ENCODE results near the gene PHACTR4. TPM values are rescaled to one million over a fixed set of nuclear protein-coding genes. Genes with fewer than 3 reads are reported as not detected.

Gene PHACTR4
- total and polyA plus RNA-seq, 10 of the 15 experiments (the other 5 are each of a cell fraction or from before 2014, with no cell fraction given), result 8.9 to 34.2 (median 12.5) TPM

- no peak overlapping the region for H3K27ac ChIP-seq (ENCODE audit: control insufficient read depth, insufficient read depth)
- no peaks in the 10 kb centered on the region for H4K20me1 ChIP-seq (ENCODE audit: control insufficient read depth, insufficient read depth)
- H3K27me3 ChIP-seq (replicated peaks in 1 of 2; ENCODE audit: control insufficient read depth in 2 of 2, insufficient read depth in 2 of 2, low read length in 1 of 2), result no peaks in the 10 kb centered on the region
- intact Hi-C loops (cut with micrococcal nuclease; ENCODE audit: unreplicated experiment), result no loop called here
- POLR2A ChIA-PET, result interaction anchor here (1.6 kb wide), 1 partner anchor 28 kb away, joined by 4 read pairs; no protein-coding TSS in a partner anchor
- in situ Hi-C loops (cut with MboI), result no loop called here
- no peaks in the 10 kb centered on the region for H3K4me1 ChIP-seq (ENCODE audit: control insufficient read depth, insufficient read depth, low read length)
- H3K4me3 ChIP-seq, result no peak overlapping the region
- CTCF ChIA-PET, result interaction anchor here (0.5 to 1.5 kb wide), 4 partner anchors 32 to 200 kb away, joined by 3 to 7 read pairs (median 4); no protein-coding TSS in a partner anchor
- FAIRE-seq (no peak), ATAC-seq (no peak), DNase-seq (ENCODE audit: low read depth, low spot score) (no peak)
- no peaks in the 10 kb centered on the region; the same call in 1 of the 2 replicates for H3K79me2 ChIP-seq (ENCODE audit: control insufficient read depth, insufficient read depth, low read length)
- 0 out of 2 replicates have a peak, but pooled peaks have one; percentile 20 for TF ChIP-seq MLLT1 (IDR thresholded peaks at IDR 0.05)
- TF ChIP-seq BMI1 (IDR thresholded peaks at IDR 0.05; ENCODE audit: borderline replicate concordance), result no peak
- TF ChIP-seq GABPA (IDR thresholded peaks at IDR 0.05; ENCODE audit: low read depth), result no peak
- H3K4me2 ChIP-seq (ENCODE audit: control insufficient read depth, insufficient read depth), result no peak overlapping the region
- WGBS (ENCODE audit: insufficient coverage, insufficient replicate concordance, low lambda C conversion rate, missing lambda C conversion rate), result 100% methylated on average over 1 of the region's 1 CpG
- no peak overlapping the region for H2AFZ ChIP-seq (ENCODE audit: control insufficient read depth, low read depth, low read length)
- RAD21 ChIA-PET (ENCODE audit: unreplicated experiment), result interaction anchor here (1.0 to 1.4 kb wide), 2 partner anchors 42 to 201 kb away, joined by 4 to 6 read pairs; no protein-coding TSS in a partner anchor
- no peaks in the 10 kb centered on the region for H3K36me3 ChIP-seq (ENCODE audit: control insufficient read depth in 2 of 2, insufficient read depth in 2 of 2, low read length in 1 of 2)
- no peaks in the 10 kb centered on the region for H3K9me3 ChIP-seq (replicated peaks; ENCODE audit: control insufficient read depth, insufficient read depth, low read length)
- SMC1A ChIA-PET (ENCODE audit: uncharacterized antibody, unreplicated experiment), result interaction anchor here (0.6 to 1.4 kb wide), 6 partner anchors 9 to 80 kb away, joined by 3 to 6 read pairs (median 3); no protein-coding TSS in a partner anchor
- BruUV-seq (replicated peaks), result no TSS peak
- no peak overlapping the region for H3K9ac ChIP-seq (ENCODE audit: control insufficient read depth, insufficient read depth, low read length)
Observed at GRCh38 chr1:28401760-28402159, 32.2 kb downstream of the PHACTR4 start.

GRCh38 chr1:28409090-28409489, 39.5 kb downstream of the PHACTR4 start:
- Histone ChIP-seq H3K79me2 (ENCODE audit: control insufficient read depth, insufficient read depth, low read length) (no peaks in the 10 kb centered on the region; the same call in 1 of the 2 replicates), H3K27ac (ENCODE audit: control insufficient read depth, insufficient read depth) (no peak overlapping the region), H2AFZ (ENCODE audit: control insufficient read depth, low read depth, low read length) (no peak overlapping the region), H4K20me1 (ENCODE audit: control insufficient read depth, insufficient read depth) (no peaks in the 10 kb centered on the region), H3K4me2 (ENCODE audit: control insufficient read depth, insufficient read depth) (no peak overlapping the region), H3K4me1 (ENCODE audit: control insufficient read depth, insufficient read depth, low read length) (no peaks in the 10 kb centered on the region), H3K36me3 (ENCODE audit: control insufficient read depth in 2 of 2, insufficient read depth in 2 of 2, low read length in 1 of 2) (peaks cover 0 to 6% of the 10 kb centered on the region in 2 experiments; a peak in 2 of 4 replicates), H3K27me3 (replicated peaks in 1 of 2; ENCODE audit: control insufficient read depth in 2 of 2, insufficient read depth in 2 of 2, low read length in 1 of 2) (no peaks in the 10 kb centered on the region), H3K9me3 (replicated peaks; ENCODE audit: control insufficient read depth, insufficient read depth, low read length) (no peaks in the 10 kb centered on the region), H3K9ac (ENCODE audit: control insufficient read depth, insufficient read depth, low read length) (no peak overlapping the region), H3K4me3 (no peak overlapping the region)
- WGBS (ENCODE audit: insufficient coverage, insufficient replicate concordance, low lambda C conversion rate, missing lambda C conversion rate), result 100% methylated on average over 1 of the region's 1 CpG
- ATAC-seq, result no peak
- BruUV-seq (replicated peaks), result no TSS peak
- intact Hi-C loops (cut with micrococcal nuclease; ENCODE audit: unreplicated experiment) (loop anchor here (2.0 kb wide), 1 partner anchor 194 kb away; no protein-coding TSS in a partner anchor), in situ Hi-C loops (cut with MboI) (loop anchor here (5.0 kb wide), 1 partner anchor 193 kb away; no protein-coding TSS in a partner anchor)
- CTCF ChIA-PET, result interaction anchor here (0.7 to 9.5 kb wide), 22 partner anchors 9 to 788 kb away, joined by 3 to 102 read pairs (median 4); no protein-coding TSS in a partner anchor
- POLR2A ChIA-PET, result interaction anchor here (0.8 to 1.5 kb wide), 3 partner anchors 27 to 259 kb away, joined by 3 to 5 read pairs (median 3); partner anchors contain the start of gene GMEB1
- no peak for DNase-seq (ENCODE audit: low read depth, low spot score)
- no peak for FAIRE-seq
- RAD21 ChIA-PET (ENCODE audit: unreplicated experiment), result interaction anchor here (0.7 to 3.8 kb wide), 9 partner anchors 49 to 467 kb away, joined by 3 to 34 read pairs (median 6); partner anchors contain the start of gene TRNAU1AP
- SMC1A ChIA-PET (ENCODE audit: uncharacterized antibody, unreplicated experiment), result interaction anchor here (0.9 to 8.2 kb wide), 11 partner anchors 8 to 468 kb away, joined by 3 to 66 read pairs (median 3); no protein-coding TSS in a partner anchor
- TF ChIP-seq USF2 (IDR thresholded peaks at IDR 0.05; ENCODE audit: borderline replicate concordance, low read depth, low read length), result no peak
- no peak for TF ChIP-seq POLR2AphosphoS5 (IDR thresholded peaks at IDR 0.05; ENCODE audit: low read length)
- no peak for TF ChIP-seq PAX8 (IDR thresholded peaks at IDR 0.05)
- no peak for TF ChIP-seq BCL11A (IDR thresholded peaks at IDR 0.05; ENCODE audit: low read depth, low read length)
- TF ChIP-seq RAD21 (IDR thresholded peaks at IDR 0.05; ENCODE audit: insufficient read depth, low read depth, low read length), result no peak
- TF ChIP-seq MTA3 (IDR thresholded peaks at IDR 0.05; ENCODE audit: borderline replicate concordance, low read length), result no peak
- no peak for TF ChIP-seq ZNF274 (IDR thresholded peaks at IDR 0.05; ENCODE audit: insufficient read depth, insufficient read length)
- no peak for TF ChIP-seq ZNF384 (IDR thresholded peaks at IDR 0.05; ENCODE audit: borderline replicate concordance, low read depth, low read length)
- TF ChIP-seq PBX3 (IDR thresholded peaks at IDR 0.05; ENCODE audit: insufficient replicate concordance, low read depth, low read length), result no peak
